HepG2 (cell line): ENCODE data around the gene RIPOR3.

Source experiments
- CENPX ChIP-seq: sonication (generic); formaldehyde crosslinking; IDR thresholded peaks from 2 replicates; pipeline ENCODE4 v1.9.0; 2021; ENCODE audit warnings: mild to moderate bottlenecking, missing genetic modification reagents, moderate library complexity
- CTCF ChIP-seq: sonication (generic); formaldehyde crosslinking; IDR thresholded peaks from 2 replicates; pipeline ENCODE4 v1.5.0; 2020; ENCODE audit warnings: mild to moderate bottlenecking, missing genetic modification reagents, moderate library complexity
- LBX2 ChIP-seq: sonication (generic); formaldehyde crosslinking; IDR thresholded peaks from 2 replicates; pipeline ENCODE4 v1.5.0; 2020; ENCODE audit warnings: missing genetic modification reagents, mild to moderate bottlenecking, borderline replicate concordance
- NFE2L1 ChIP-seq: sonication (generic); formaldehyde crosslinking; IDR thresholded peaks from 2 replicates; pipeline ENCODE4 v1.4.0; 2020; ENCODE audit warnings: missing genetic modification reagents, mild to moderate bottlenecking, borderline replicate concordance
- NR0B2 ChIP-seq: sonication (generic); formaldehyde crosslinking; IDR thresholded peaks from 2 replicates; pipeline ENCODE4 v1.4.0; 2020; ENCODE audit warnings: mild to moderate bottlenecking, missing genetic modification reagents
- NR1H2 ChIP-seq: sonication (generic); formaldehyde crosslinking; IDR thresholded peaks from 2 replicates; pipeline ENCODE4 v1.8.1; 2022; ENCODE audit warnings: low read depth, missing genetic modification reagents, borderline replicate concordance
- RBFOX2 ChIP-seq: fragments of 200-400 bp; formaldehyde crosslinking; IDR thresholded peaks from 2 replicates; pipeline ENCODE4 v1.6.1; 2017; ENCODE audit warnings: low read depth, mild to moderate bottlenecking, low read length
- RFX5 ChIP-seq: IDR thresholded peaks from 2 replicates; pipeline ENCODE4 v1.6.1; 2011; ENCODE audit warnings: low read depth, low read length, improper control_type of control experiment
- ZKSCAN1 ChIP-seq: fragments of 150-350 bp; IDR thresholded peaks from 2 replicates; pipeline ENCODE4 v1.6.1; 2014; ENCODE audit warnings: low read length

DNA sequence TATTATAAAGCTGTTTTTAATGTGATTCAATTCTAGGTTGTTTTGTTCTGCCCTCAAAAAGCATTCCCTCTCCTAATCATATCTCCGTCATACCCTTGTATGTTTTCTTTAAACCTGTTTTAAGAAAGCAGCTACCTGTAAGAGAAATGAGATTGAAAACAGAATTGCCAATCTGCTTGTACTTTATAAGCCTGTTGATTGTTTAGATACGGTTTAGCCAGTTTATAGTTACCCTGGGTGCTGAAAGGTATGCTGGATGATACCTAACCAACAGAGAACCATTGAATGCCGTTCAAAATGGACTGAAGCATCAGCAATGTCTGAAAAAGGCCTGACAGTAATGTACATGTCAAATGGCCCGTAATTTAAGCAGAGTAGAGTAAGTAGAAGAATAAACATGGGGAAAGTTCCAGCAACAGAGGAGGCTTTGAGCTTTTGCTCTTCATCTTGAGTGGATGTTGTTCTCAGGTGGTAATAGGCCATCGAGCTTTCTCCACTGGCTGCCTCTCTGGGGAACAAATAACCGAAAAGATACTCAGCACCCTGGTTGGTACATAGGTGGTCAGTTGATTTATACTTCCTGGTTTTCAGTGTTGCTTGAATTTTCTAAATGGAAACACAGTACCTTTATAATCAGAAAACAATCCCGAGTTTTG lies 153.7 kb downstream of the RIPOR3 start:
- no peak for TF ChIP-seq NFE2L1 (CRISPR knock-in tag)
- no peak for TF ChIP-seq RFX5
- no peak for TF ChIP-seq NR1H2 (CRISPR knock-in tag)
- no peak for TF ChIP-seq ZKSCAN1
- TF ChIP-seq RBFOX2, result no peak
- no peak for TF ChIP-seq LBX2 (CRISPR knock-in tag)
- no peak for TF ChIP-seq CENPX (CRISPR knock-in tag)
- no peak for TF ChIP-seq NR0B2 (CRISPR knock-in tag)
- TF ChIP-seq CTCF (CRISPR knock-in tag), result no peak
